Measurements from ENCODE around the gene MCFD2.

Gene MCFD2

DNA sequence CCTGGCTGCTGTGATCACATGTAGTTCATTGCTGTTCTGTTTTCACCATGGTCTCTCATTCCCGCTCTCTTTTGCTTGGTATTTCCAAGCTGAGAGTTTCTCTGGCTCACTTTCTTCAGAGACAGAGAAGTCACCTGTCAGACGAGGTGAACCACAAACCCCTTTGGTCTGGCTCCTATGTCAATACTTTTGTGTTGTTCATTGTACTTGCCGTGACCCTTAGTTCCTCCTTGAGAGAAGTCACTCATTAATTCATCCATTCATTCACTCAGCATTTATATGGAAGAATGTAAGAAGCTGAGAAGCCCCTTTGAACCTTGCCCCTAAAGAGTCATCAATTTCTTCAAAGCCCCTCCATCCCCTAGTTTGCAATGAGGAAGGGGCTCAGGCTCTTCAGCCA, 15.2 kb downstream of the MCFD2 start:
- no peak for DNase-seq

DNA sequence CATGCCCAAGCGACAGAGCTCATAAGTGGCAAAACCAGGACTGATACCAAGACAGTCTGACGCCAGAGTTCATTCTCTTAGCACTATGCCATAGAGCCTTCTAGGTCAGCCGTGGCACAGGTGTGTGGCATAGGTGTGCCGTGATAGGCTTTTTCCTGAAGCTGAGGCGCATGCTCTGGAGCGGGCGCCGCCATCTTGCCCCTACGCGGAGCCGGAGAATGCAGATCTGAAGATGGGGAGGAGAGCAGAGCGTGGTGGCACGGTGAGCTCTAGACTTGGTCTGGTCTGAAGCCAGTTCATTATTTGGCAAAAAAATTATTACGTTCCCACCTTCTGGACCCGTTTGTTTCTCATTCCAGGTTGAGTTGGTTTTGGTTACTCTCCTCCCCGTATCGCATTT, 16.6 kb downstream of the MCFD2 start:
- DNase-seq: no peak

DNA sequence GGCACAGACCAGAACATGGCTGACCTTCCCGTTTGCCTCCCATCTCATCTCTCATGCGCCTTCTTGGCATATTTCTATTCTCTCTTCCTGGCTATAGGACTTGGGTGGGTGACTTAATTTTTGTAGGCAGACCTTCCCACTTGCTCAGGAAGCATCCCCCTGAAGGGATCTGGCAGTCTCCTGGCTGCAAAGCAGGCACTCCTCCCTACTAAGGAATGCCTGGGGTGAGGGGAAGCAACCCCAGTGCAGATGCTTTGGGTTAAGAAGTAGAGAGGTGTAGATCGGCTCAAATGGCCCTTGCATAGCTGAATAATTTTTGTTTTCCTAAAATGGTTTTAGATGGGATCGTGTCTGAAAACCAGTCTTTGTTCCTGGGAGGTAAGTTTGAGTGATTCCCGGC, 17.6 kb downstream of the MCFD2 start:
- no peak for DNase-seq

DNA sequence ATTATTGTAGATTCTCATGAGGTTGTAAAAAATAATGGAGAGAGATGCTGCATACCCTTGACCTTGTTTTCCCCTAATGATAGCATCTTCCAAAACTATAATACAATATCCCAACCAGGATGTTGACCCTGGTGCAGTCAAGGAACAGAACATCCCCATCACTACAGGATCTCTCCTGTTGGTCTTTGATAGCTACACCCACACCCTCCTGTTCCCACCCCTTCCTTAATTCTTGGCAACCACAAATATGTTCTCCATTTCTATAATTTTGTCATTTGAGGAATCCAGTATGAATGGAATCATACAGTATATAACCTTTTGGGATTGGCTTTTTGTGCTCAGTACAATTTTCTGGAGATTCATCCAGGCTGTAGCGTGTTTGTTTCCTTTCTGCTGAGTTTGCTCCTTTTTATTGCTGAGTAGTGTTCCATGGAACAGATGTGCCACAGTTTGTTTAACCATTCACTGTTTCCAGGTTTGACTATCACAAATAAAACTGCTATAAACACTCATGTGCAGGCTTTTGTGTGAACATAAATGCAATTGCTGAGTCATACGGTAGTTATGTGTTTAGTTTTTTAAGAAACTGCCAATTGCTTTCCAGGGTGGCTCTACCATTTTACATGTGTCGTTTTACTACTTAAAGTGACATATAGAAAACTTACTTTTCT, 22.2 kb downstream of the MCFD2 start:
- DNase-seq: no peak

DNA sequence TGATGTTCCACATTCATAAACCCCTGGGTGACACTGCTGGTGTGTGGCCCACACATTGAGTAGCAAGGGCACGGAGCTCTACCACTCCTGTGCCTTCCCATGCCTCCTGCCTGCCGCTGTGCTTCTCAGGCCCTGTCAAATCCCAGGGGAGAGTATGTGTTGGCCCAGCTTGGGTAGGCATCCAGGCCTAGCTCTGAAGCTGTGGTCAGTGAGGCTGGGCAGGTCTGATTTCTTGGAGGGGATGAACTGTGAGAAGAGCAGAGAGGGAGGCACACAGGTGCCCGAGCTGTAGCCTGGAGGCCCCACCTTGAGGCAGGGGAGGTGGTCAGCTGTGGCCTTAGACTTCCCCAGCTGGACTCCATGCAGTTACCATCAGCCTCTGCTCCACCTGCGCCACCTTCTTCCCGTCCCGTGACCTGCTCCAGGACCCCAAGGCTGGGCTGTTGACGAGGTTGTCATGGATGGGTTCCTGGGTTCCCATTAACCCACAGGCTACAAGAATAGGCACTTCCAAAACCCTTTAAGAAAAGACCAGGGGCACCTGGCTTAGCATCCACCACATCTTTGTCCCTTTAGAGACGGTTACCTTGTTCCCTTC, 23.6 kb downstream of the MCFD2 start:
- no peak for DNase-seq

DNA sequence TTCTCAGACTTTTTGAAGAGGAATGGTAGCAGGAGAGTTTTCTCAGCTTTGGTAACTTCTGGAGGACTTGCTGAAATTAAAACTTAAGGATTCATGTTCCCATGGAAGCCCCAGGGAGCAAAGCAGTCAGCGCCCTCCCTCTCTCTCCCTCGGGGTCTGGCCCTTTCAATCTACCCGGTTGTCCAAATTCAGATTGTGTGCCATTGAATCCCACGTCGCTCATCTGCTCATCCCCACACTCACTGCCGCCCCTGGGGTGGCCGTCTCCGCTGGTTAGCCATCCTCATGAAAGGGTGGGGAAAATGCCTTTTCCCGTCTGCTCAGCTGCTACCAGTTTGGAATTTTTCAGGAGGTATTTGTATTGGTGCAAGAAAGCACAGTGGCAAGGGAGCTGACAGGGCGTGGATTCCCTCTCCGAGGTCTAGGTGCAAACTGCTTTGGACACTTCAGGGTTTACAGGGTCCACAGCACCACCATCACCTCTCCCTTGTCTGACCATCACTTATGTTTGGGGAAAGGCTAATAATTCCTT, 27.1 kb downstream of the MCFD2 start:
- no peak for DNase-seq

DNA sequence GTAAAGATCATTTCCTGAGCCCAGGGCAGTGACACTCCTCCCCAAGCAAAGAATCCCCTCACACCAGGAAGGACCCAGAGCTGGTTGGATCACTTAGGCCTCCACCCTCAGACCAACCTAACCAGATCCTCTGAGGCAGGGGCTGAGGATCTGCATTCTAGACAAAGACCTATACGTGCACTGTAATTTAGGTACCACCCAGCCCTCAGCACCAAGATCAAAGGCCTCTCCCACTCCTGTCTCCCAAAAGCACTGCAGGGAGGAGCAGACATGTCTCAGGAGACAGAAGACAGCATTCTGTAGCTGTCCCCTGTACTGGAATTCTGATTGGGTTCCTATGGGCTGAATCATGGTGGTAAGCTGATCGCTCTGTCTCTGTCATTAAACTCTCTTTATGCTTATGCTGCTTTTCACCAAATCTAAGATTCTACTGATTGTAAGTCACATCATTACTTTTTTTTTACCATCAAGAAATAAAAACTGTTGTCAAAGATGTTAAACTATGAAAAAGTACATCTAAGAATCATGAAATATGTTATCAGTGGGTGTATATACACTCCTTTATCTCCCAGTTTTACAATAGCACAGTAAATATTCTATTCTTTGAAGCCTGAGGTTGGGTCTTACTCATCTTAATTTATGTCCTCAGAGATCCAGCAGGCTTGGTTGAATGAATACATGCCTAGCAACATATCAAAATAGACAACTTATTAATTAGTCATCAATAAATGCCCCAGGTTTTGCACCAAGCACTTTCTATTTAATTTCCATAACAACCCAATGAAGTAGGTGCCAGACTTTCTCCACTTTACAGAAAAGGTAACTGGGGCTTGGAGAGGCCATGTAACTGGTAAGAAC, 28.3 kb downstream of the MCFD2 start:
- no peak for DNase-seq

DNA sequence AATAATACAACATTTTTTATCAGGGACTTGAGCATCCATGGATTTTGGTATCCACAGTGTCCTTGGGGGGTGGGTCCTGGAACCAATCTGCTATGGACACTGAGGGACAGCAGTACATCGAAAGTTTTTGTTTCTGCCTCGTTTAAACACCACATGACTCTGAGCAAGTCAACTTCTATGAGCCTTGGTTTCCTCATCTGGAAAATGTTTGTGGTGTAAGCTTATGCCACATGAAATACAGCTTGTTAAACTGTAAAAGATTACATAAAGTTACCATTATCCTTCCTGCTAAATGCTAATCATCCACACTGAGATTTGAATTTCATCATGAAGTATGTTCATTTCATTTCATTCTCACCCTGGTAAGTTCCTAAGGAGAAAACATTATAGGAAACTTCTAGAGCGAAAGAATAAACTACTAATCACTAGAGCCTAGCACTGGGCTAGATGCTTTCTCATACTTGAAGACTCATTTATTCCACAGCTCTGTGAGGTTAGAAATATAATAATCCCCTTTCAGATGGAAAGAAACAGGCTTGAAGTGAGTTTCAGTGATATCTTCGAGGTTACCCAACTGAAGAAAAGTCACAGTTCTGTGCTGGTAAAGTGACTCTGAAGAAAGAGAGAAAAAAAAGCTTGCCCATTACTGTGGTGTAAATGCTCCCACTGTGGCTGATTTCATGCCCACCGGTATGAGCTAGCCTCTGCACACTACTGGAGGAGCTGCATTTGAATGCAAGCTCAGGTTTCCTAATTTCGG, 29.2 kb downstream of the MCFD2 start:
- no peak for DNase-seq

DNA sequence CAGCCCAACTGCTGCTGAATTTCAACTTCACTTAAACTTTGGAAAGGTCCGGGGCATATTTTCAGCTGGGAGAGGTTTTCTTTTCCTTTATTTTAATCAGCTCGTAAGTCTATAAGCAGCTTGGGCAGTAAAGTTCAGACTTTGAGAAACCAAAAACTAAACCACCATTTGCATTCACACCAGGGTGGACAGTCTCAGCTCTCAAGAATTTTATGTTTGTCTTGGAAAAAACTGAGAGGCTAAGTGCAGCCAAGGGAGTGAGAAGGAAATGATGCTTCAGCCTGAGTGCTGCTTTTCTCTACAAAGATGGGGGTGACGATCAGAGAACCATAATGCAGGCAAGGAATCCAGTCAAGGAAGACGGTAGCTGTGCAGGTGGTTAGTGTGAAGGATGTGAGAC, 30.2 kb downstream of the MCFD2 start:
- no peak for DNase-seq

DNA sequence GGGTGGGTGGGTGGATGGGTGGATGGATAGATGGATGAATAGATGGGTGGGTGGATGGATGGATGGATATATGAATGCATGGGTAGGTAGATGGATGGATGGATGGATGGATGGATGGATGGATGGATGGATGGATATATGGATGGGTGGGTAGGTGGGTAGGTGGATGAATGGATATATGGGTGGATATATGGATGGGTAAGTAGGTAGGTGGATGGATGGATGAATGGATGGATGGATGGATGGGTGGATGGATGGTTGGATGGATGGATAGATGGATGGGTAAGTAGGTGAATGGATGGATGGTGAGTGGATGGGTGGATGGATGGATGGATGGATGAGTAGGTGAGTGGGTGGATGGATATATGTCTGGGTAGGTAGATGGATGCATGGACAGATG, 36.1 kb downstream of the MCFD2 start:
- DNase-seq: no peak

DNA sequence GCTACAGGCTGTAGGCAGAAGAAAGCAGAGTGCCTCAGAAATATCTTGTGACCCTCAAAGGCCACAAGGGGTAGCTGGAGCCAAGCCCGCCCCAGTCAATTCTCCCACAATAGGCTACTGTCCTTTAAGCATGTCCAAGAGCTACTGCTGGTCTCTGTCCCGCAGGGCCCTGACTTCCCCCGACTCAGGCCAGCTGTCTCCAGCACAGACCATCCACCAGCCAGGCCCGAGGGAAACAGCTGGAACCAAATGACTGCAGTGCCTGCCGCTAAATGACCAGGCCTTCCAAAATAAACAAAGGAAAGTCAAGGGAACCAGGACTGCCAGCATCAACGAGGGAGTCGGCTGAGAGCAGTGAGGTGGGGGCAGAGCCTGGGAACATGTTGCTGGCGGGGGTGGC, 36.7 kb downstream of the MCFD2 start:
- no peak for DNase-seq

DNA sequence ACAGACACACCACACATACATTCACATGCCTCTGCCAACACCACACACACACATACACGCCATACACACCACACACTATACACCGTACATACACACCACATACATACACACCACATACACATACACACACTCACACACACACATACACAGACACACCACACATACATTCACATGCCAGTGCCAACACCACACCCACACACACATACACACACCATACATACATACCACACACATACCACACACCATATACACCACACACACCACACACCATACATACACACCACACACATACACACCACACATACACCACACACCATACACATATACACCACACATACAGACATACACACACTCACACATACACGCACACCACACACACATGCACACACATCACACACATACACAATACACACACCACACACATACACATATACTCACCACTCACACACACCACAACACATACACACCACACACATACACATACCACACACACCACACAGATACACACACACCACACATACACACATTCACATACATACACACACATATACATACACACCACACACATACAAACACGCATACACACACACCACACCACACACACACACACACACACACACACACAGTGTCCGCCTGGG, 37.2 kb downstream of the MCFD2 start:
- DNase-seq: no peak

DNA sequence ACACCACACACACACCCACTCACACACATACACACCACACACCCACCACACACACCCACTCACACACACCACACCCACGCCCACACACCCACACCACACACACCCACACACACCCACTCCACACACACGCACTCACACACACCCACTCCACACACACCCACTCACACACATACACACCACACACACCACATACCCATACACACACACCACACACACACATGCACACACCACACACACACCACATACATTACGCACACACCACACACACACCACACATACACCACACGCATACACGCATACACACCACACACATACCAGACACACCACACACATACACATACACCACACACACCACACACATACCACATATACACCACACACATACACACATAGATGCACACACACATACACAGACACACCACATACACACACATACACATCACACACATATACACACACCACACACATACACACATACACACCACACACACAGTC, 37.9 kb downstream of the MCFD2 start:
- no peak for DNase-seq

DNA sequence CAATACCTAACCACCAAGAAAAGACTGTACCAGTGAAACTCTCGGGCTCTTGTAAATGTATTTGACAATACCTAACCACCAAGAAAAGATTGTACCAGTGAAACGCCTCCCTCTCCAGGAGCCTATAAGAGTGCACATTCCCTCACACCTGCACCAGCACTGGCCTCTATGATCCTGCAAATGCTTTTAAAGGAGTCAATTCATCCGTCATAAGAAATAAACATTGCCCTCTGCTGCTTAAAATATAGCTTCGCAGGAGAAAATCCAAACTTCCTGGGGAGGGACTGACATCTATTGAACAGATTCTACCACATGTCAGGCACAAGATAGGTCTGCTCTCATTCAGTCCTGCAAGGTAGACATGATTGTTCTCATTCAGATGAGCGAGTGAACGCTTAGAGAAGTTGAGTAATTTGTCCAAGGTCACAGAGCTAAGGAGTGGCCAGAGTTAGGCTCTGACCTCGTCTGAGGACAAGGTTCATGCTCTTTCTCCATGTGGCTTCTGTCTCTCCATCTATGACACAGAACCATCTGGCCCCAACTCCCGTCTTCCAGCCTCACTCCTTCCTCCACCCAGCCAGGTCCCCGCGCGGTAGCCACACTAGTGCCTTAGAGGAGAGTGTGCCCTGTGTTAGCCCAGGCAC, 38.7 kb downstream of the MCFD2 start:
- DNase-seq: peak; percentile 67

DNA sequence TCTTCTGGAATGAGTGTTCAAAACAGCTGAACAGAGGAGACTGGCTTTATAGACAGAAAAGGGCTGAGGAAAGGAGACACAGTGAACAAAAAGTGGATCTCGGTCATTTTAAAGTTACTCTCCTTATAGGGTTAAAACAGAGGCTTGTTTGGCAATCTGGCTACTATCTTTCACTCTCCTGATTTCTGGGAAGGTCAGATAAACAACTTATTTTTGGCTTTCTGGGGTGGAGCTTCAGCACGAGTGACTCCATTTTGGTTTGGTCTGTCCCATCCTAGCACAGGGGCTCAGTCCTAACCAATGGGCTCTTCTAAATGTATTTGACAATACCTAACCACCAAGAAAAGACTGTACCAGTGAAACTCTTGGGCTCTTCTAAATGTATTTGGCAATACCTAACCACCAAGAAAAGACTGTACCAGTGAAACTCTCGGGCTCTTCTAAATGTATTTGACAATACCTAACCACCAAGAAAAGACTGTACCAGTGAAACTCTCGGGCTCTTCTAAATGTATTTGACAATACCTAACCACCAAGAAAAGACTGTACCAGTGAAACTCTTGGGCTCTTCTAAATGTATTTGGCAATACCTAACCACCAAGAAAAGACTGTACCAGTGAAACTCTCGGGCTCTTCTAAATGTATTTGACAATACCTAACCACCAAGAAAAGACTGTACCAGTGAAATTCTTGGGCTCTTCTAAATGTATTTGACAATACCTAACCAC, 39.5 kb downstream of the MCFD2 start:
- DNase-seq: peak; percentile 26

DNA sequence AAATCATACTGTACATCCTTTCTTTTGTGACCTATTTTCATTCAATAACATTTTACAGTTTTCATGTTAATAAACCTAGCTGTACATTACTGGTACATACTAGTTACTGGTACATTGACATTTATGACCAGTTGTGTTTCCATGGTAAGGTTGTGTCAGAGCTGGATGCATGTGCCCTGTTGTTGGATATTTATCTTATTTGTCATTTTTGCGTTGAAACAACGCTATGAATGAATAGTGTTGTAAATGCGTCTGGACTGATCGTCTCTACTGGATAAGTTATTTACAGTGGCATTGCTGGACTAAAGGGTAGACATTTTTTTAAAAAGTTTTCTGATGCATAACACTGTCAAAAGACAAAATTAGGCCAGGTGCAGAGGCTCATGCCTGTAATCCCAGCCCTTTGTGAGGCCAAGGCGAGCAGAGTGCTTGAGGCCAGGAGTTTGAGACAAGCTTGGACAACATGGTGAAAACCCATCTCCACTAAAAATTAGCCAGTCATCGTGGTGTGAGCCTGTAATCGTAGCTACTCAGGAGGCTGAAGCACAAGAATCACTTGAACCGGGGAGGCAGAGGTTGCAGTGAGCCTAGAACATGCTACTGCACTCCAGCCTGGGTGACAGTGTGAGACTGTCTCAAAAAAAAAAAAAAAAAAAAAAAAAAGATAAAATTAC, 40.2 kb downstream of the MCFD2 start:
- no peak for DNase-seq

DNA sequence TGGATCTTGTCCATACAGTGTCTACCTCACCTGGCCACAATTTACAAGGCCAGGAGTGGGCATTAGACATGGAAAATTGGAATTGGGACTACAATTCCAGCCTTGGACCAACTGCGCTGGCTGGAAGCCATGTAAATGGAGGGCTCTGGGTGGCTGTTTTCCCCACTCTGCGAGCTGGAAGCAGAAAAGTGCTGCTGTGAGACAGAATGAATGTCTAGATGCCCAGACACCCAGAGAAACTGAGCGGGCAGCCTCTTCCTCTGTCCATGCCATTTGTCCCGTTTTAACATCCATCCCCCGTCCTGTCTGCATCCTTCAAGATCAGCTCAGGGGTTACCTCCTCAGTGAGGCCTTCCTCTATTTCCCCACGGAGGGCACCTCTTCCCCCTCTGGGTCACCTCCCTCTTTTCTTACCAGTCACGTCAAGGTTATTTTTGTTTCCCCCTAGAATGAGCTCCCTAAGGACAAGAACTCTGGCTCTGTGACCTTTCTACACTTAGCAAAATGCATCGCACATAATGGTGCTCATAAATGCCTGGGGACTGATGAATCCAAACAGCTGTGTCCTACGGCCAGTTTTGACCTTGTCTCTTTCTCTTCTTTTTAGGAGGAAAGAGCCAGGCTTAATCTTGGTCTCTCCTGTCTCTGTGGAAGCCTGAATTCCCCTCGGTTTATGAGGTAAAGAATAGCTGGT, 41.2 kb downstream of the MCFD2 start:
- DNase-seq: no peak

DNA sequence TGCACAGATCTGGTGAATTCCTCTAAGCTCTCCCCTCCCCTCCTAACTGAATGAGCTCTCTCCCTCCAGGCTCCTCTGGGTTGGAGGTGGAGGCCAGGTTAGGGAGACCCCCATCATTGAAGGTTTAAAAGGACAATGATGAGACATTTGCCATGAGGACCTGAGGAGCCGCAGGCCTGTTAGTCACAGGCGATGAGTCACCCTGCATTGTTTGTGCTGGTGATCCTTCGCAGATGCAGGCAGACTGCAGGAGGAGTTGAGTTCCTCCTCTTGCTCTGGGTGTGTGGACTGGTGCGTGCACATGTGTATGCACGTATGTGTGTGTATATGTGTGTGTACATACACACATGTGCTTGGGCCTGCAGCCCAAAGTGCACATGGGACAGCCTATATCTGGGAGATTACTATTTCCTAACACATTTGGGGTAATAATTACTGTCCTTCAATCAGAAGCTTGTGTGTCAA, 42.0 kb downstream of the MCFD2 start:
- peak; percentile 50 for DNase-seq

DNA sequence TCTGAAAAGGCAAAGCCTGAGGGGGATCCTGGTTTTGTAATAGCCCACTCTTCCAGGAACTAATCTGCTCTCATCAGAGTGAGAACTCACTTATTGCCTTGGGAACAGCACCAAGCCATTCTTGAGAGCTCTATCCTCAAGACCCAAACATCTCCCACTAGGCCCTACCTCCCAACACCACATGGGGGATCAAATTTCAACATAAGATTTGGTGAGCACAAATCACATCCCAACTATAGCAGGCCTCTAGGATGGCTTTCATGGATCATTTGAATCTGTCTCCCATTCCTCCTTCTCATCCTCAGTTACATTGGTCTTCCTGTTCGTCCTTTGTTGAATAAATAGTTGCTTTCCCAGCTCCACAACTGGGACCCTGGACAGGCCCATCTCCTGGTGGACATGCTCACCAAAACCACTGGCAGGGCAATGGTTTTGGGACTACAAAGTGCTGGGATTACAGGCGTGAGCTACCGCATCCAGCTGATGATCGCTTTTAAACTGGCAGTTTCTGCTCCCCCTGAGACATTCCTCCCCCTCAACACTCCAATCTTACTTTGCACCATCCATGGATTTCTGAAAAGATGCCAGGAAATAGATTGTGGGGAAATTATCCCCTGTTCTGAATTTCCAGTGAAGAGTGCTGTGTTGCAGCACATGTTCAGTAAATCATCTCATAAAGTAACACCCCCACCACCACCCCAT, 42.6 kb downstream of the MCFD2 start:
- no peak for DNase-seq

All from hematopoietic multipotent progenitor cell treated with erythropoietin and hydrocortisone succinate and interleukin-3 and kit ligand, for 8 days (in vitro differentiated cells).